ENCODE measurements around the gene PIK3CG. TPM values are rescaled to one million over a fixed set of nuclear protein-coding genes. Genes with fewer than 3 reads are reported as not detected.
"Not testable (repeated sequence)": the region's sequence is repeated elsewhere in the genome, so short reads cannot be mapped to it uniquely, and the experiment has no call there.

Gene PIK3CG
- total RNA-seq, 4 donors from 2014 or later, result 2.0 to 3.2 (median 2.4) TPM

GRCh38 chr7:106848851-106849442 lies 16.1 kb upstream of the PIK3CG start:
- TF ChIP-seq CTCF (IDR thresholded peaks at IDR 0.05), result no peak
- TF ChIP-seq POLR2A (IDR thresholded peaks at IDR 0.05), result no peak
- no peak for DNase-seq (ENCODE audit: low spot score in 2 of 2)
- H3K4me3 ChIP-seq (ENCODE audit: low read depth, poor library complexity, severe bottlenecking), result no peak overlapping the region
- intact Hi-C loops (cut with DNase I; ENCODE audit: low total_unique reads), result no loop called here
- 62 to 79% methylated on average over 1 of the region's 1 CpG for WGBS, 2 donors

GRCh38 chr7:106851632-106852031 lies 13.4 kb upstream of the PIK3CG start:
- DNase-seq (ENCODE audit: low spot score in 2 of 2); H3K4me3 ChIP-seq (ENCODE audit: low read depth, poor library complexity, severe bottlenecking); intact Hi-C loops (cut with DNase I; ENCODE audit: low total_unique reads): not testable (repeated sequence)
- 94% methylated on average over 7 of the region's 7 CpGs for WGBS, 2 donors

- TF ChIP-seq CTCF (IDR thresholded peaks at IDR 0.05) (no peak), POLR2A (IDR thresholded peaks at IDR 0.05) (no peak)
- intact Hi-C loops (cut with DNase I; ENCODE audit: low total_unique reads), result no loop called here
- DNase-seq (ENCODE audit: low spot score in 2 of 2), result no peak
- no peak overlapping the region for H3K4me3 ChIP-seq (ENCODE audit: low read depth, poor library complexity, severe bottlenecking)
- 91 to 93% methylated on average over 9 of the region's 9 CpGs for WGBS, 2 donors
Measured at GRCh38 chr7:106853250-106853908, 11.7 kb upstream of the PIK3CG start.

DNA sequence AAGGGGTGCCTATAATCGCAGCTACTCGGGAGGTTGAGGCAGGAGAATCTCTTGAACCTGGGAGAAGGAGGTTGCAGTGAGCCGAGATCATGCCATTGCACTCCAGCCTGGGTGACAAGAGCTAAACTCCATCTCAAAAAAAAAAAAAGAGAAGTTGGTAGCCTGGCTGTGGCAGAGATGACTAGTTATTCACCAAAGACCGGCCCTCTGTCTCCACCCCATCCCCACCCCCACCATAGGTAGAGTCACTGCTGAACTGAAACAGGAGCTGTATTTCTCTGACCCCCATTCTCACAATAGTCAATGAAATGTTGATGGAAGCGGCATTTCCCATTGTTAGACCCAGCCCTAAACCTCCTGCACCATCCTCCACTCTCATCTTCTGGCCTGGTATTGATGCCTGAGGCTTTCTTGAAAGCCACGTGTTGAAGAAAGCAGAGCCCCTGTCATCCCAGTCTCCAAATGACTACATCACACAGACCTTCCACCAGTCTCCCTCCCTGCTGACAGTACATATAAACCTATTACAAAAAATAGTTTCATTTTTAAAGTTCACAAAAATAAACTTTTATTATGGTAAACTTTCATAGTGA lies 9.4 kb upstream of the PIK3CG start:
- DNase-seq (ENCODE audit: low spot score in 2 of 2), result no peak
- 82% methylated on average over 6 of the region's 6 CpGs for WGBS, 2 donors
- intact Hi-C loops (cut with DNase I; ENCODE audit: low total_unique reads), result no loop called here
- no peak overlapping the region for H3K4me3 ChIP-seq (ENCODE audit: low read depth, poor library complexity, severe bottlenecking)
- TF ChIP-seq CTCF (IDR thresholded peaks at IDR 0.05), result no peak
- TF ChIP-seq POLR2A (IDR thresholded peaks at IDR 0.05), result no peak

- 59 to 64% methylated on average over 10 of the region's 10 CpGs for whole genome bisulfite sequencing, 2 donors
Measured at GRCh38 chr7:106858618-106859532, 6.2 kb upstream of the PIK3CG start.

More at GRCh38 chr7:106858618-106859532, 6.2 kb upstream of the PIK3CG start:
- H3K4me3 ChIP-seq (ENCODE audit: low read depth, poor library complexity, severe bottlenecking), result no peak overlapping the region
- TF ChIP-seq CTCF (IDR thresholded peaks at IDR 0.05), result no peak
- TF ChIP-seq POLR2A (IDR thresholded peaks at IDR 0.05), result no peak
- no peak for DNase-seq (ENCODE audit: low spot score in 2 of 2)
- intact Hi-C loops (cut with DNase I; ENCODE audit: low total_unique reads), result no loop called here
